HG02852 (cell line): ENCODE measurements around the gene FOXL3.
"Not testable (repeated sequence)": the region's sequence is repeated elsewhere in the genome, so short reads cannot be mapped to it uniquely, and the experiment has no call there.

Source experiments
- ATAC-seq: cut with Tn5 transposase; IDR thresholded peaks from one replicate; pipeline ENCODE4 v1.9.1; 2021; ENCODE audit warnings: mild to moderate bottlenecking, moderate library complexity; ENCODE audit not compliant: unreplicated experiment

The FOXL3 gene

DNA sequence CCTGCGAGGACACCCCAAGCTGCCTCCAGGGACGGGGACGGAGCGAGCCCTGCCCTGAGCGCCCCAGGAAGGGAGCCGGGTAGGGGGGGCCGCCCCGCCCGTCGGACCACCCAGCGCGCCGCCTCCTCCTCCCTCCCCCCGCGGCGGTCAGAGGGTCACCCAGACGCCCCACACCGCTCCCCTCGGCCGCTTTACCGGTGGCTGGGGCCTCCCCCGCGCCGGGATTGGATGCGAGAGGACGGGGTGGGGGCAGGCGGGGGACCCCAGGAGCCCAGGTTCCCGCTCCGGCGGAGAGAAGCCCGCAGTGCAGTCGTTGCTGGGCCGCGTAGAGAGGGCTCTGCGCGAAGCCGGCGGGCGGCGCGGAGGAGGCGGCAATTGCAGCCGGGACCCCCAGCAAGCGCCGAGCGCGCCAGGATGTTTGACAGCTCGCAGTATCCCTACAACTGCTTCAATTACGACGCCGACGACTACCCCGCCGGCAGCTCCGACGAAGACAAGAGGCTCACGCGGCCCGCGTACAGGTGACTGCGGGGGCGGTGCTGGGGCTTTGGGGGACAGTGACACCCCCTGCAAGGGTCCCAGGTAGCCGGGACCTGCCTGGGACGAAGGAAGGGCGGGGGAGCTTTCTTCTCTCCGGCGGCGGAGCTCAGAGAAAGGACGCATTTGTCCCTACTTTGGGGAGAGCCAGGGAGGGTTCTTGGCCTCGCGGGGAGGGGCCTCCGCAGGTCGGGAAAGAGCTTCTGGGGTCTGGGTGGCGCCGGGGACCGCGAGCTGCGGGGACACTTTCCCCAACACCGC is at the start of gene FOXL3:
Gene FOXL3, plus strand, starts transcription at position 415 of the 798 bp plus-strand sequence. Its CDS starts 0 bp downstream, at position 415.
- no peak for ATAC-seq

DNA sequence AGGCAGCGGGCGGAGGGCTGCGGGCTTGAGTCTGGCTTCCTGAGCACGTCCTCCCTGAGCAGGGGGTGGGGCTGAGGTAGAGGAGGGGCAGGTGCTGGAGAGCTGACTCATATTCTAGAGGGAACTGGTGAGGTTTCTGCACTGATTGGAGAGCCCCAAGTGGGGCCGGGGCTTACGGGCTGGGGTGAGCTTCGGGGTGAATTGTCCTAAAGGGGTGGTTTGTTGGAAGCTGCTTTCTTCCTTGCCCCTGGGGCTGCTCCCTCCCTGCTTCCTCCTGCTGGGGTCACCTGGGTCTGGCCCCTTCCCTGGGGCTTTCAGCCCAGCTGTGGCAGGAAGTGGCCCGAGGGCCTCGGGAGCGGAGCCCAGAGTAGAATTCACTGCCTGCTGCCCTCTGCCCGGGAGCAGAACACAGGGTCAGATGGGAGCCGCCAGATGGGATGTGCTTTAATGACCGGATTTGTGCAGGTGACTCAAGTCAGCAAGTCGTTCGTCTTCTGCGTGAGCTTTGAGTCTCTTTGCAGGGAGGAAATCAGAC is 49.0 kb upstream of the FOXL3 start:
- no peak for ATAC-seq

DNA sequence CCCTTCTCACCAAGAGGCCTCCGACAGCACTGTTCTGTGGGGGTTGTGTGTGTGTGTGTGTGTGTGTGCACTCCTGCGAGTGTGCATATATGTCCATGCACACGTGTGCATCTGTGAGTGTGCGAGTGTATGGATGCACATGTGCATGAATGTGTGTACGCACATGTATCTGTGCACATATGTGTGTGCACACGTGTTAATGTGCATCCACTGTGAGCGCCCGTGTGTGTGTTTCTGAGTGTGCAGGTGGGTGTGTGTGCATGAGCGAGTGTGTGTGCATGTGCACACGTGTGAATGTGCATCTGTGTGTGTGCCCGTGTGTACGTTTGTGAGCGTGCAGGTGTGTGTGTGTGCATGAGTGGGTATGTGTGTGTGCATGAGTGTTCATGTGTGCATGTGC is 48.5 kb upstream of the FOXL3 start:
- no peak for ATAC-seq

DNA sequence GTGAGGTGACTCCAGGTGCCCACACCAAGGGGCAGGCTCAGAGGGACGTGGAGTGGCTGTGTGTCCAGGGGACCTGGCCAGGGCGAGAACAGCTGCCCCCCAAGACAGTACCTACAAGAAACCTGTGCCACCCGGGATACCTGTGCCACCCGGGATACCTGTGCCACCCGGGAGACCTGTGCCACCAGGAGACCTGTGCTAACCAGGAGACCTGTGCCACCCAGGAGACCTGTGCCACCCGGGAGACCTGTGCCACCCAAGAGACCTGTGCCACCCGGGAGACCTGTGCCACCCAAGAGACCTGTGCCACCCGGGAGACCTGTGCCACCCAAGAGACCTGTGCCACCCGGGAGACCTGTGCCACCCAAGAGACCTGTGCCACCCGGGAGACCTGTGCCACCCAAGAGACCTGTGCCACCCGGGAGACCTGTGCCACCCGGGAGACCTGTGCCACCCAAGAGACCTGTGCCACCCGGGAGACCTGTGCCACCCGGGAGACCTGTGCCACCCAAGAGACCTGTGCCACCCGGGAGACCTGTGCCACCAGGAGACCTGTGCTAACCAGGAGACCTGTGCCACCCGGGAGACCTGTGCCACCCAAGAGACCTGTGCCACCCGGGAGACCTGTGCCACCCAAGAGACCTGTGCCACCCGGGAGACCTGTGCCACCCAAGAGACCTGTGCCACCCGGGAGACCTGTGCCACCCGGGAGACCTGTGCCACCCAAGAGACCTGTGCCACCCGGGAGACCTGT is 47.0 kb upstream of the FOXL3 start:
- not testable (repeated sequence) for ATAC-seq

DNA sequence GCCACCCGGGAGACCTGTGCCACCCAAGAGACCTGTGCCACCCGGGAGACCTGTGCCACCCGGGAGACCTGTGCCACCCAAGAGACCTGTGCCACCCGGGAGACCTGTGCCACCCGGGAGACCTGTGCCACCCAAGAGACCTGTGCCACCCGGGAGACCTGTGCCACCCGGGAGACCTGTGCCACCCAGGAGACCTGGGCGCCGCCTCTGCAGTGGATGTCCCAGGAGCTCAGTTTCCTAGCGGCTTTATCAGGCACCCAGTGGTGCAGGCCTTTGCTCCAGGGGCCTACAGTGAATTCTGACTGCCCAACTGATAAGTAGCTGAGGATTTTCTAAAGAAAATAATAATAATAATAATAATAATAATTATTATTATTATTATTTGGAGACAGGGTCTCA is 46.4 kb upstream of the FOXL3 start:
- not testable (repeated sequence) for ATAC-seq

DNA sequence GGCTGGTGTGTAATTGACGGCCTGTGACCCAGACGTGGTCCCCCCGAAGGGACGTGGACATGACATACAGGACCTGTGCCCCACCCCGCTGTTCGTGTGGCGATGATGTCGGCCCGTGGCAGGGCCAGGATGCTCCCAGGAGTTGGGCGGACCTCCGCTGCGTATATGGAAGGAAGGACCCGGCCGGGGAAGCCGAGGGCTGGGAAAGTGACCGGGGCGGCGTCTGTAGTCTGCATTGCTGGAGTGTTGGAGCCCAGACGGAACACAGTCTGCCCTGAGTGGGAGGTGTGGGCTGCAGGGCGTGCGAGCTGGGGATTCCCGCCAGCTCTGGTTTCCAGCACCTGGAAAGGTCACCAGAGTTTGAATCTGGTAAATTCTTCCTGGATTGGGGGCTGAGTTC is 45.0 kb upstream of the FOXL3 start:
- no peak for ATAC-seq

DNA sequence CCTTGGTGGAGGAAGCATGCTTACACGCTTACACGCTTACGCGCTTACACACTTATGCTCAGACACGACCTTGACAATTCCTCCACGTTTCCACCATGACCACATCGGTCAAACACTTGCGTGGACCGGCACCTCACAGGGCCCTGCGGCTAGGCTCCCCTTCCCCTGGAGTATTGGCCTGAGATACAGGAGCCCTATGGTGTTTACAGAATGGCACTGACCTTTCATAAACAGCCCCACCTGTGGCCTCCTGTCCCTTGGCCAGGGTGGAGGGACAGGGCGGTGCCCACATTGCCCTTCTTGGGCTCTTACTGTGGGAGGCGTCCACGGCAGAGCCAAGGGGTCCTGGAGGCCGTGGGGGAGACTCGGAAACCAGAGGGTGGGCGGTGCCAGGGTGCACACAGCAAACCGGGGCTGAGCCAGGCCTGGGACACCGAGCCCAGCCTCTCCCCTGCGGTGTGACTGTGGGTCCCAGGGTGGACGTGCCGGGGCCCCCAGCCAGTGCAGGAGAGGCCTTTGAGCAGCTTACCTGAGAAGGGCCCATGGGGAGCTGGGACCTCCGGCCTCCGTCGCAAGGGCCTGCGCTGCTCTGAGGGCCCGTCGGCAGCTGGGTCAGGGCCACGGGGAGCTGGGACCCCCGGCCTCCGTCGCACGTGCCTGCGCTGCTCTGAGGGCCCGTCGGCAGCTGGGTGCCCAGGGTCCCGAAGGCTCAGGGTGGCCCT is 44.2 kb upstream of the FOXL3 start:
- no peak for ATAC-seq

DNA sequence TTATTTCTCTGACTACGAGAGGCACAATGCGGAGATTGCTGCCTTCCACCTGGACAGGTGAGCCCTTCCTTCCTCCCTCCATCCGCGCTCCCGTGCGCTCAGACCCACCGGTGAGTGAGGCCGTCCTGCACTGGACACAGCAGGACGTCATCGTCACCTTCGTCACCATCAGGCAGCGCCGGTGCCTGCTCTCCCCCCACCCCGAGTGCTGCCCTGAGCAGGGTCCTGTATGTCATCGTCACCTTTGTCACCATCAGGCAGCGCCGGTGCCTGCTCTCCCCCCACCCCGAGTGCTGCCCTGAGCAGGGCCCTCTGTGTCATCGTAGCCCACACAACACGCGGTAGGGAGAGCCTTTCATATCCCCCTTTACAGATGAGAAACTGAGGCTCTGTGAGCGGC is 43.5 kb upstream of the FOXL3 start:
- no peak for ATAC-seq

DNA sequence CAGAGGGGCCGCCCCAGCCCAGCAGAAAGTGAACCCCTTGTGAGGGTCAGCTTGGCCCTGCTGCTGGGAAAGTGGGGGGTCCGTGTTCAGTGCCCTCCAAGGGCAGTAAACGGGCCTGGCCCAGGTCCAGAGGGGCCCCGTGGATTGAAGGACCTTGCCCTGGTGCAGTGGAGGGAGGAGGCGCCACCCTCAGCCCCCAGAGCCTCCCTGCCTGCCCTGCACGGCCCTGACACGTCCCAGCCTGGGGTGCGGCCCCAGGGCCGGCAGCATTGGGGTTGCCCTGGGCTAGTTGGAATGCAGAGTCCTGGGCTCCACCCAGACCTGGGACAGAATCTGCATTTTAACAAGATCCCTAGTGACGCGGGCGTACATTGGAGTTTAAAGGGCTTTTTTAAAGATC is 42.8 kb upstream of the FOXL3 start:
- ATAC-seq = no peak

DNA sequence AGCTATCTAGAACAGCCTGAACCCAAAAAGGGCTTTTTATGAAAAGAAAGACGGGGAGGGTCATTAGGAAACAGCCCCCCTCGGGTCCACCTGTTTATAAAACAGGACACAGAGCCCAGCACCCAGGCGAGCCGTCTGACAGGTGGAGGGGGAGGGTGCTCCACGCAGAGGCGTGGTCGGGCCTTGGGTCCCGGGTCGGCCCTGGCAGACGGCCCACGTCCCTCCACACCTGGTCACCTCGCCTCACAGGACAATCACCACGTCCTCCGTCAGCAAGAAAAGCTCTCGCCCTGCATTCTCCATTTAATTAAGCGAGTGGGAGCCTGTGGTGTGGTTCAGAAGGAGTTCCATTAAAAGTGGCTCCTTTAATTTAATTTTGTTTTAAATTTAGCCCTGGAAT is 42.3 kb upstream of the FOXL3 start:
- ATAC-seq = no peak

DNA sequence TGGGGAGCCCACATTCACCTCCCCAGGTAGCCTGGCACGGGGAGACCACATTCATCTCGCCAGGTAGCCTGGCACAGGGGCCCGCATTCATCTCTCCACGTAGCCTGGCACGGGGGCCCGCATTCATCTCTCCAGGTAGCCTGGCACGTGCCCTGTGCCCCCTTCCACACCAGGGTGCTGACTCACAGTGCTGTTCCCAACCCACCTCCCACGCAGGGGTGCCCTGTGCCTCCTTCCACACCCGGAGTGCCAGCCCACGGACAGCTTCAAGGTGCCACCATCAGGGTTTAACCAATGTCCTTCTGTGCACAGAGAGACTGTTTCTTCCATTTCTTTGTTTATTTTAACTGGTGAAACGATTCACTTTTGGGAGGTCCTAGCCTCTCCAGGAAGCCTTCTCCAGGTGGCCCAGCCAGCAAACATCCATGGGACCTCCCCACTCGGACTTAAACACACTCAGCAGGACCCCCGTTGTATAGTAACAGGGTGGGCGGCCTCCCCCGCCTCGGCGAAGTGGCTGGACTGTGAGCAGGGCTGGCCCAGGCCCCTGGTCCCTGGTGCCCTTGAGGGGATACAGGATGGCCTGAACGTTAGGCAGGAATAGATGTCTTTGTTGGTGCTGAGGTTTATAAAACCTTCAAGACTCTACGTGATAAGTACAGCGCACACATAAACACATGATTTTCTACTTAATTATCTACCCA is 41.1 kb upstream of the FOXL3 start:
- ATAC-seq = no peak

DNA sequence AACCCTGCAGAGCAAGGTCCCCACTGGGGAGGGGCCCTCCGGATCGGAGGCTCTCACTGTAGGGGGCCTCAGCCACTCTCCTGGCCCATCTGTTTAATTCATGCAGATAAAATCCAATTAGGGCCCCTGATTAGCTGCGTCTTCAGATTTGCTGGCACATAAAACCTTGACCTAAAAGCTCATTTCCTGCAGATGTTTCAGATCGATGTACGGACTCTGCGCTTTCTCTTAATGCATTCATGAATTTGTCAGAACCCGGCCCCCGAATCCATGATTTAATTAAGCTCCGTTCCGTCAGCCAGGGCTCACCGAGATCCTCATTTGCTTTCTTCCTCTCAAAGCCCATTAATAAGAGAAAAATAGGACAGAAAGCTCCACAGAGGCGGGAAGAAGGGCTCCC is 40.0 kb upstream of the FOXL3 start:
- ATAC-seq = no peak

DNA sequence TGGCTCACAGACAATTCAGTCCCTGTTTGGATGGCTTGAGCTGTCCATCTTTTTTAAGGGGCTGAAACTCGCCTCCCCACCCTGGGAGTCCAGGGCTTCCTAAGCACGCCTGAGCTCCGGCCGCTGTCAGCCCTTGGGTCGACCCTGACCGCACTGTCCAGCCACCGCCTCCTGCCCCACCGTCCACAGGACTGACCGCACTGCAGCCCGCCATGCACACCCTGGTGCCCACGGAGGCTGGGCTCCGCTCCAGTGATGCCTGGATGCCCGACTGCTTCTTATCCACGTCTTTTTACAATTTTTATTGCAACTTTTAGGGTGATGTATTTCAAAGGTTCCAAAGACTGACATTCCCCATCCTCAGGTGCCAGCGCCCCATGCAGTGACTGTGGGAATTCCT is 39.4 kb upstream of the FOXL3 start:
- ATAC-seq = no peak

DNA sequence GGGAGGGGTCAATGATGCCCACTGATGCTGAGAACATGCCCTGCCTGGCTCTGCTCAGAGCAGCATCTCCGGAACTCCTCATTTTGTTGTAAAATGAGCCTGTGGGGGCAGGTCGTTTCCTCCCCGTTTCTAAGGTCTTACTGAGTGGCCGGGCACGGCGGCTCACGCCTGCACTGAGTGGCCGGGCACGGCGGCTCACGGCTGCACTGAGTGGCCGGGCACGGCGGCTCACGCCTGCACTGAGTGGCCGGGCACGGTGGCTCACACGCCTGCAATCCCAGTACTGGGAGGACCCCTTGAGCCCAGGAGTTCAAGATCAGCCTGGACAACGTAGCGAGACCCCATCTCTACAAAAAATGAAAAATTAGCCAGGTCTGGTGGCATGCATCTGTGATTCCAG is 39.0 kb upstream of the FOXL3 start:
- ATAC-seq = no peak

DNA sequence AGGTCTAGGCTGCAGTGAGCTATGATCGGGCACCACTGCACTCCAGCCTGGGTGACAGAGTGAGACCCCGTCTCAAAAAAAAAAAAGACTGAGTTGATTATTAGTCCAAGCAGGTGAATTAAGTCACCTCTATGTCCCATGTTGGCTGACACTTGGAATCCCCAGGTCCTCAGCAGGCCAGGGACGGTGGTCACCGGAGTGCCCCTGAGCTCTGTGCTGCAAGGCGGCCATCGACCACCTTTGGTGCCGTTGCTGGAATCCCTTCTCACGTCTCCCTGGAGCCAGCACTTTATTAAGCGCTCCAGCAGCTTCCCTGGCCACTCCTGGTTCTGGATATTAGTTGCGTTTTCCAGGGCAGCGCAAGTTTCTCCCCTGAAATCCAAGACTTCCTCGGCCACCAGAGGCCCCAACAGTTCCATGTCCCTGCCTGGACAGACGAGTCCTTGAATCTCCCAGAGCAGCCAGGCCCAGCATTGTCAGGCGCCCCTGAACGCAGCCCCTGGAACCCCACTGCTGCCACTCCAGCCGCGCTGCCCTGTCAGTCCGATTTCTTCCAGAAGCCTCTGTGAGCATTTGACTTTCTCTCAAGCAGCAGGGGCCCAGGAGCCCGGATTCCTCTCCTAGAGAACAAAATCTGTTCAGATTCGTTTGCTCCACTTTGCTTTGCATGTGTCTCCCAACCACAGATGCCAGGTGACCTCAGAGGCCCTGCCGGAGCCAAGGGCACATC is 38.4 kb upstream of the FOXL3 start:
- no peak for ATAC-seq

DNA sequence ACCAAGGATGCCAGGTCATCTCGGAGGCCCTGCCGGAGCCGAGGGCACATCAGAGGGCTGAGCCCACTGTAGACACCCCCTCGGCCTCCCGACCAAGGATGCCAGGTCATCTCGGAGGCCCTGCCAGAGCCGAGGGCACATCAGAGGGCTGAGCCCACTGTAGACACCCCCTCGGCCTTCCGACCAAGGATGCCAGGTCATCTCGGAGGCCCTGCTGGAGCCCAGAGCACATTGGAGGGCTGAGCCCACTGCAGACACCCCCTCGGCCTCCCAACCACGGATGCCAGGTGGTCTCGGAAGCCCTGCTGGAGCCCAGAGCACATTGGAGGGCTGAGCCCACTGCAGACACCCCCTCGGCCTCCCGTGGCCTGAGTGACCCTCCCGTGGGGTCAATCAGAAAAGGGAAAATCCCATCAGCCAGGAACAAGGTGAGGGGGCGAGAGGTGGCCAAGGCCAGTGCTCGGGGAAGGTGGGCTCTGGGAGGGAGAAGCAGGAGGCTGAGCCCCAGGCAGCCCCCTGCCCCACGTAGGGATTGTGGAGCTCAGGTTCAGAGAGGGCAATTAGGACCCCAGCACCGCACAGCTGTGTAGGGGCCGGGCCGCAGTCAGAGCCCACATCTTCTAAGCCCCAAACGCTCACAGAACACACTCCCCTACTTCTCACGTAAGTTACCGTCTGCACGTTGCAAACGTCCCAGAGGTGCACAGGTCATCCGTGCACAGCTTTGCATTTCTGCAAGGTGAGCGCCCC is 37.6 kb upstream of the FOXL3 start:
- no peak for ATAC-seq

DNA sequence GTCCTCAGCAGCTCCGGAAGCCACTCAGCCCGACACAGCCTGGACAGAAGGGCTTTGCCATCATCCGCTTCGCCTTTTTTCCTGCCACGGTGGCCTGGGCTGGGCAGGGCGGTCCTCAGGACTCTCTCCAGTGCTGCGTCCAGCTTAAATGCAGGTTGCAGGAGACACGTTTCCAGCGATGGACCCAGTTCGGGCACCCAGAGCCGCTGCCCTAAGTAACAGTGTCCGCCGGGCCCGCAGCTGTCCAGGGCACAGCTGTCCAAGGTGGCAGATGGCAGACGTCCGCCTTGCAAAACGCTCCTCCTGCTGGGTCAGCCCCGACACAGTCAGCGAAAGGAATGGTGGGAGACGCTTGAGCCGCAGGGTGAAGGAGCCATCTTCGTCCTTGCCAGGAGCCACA is 37.0 kb upstream of the FOXL3 start:
- ATAC-seq = no peak

DNA sequence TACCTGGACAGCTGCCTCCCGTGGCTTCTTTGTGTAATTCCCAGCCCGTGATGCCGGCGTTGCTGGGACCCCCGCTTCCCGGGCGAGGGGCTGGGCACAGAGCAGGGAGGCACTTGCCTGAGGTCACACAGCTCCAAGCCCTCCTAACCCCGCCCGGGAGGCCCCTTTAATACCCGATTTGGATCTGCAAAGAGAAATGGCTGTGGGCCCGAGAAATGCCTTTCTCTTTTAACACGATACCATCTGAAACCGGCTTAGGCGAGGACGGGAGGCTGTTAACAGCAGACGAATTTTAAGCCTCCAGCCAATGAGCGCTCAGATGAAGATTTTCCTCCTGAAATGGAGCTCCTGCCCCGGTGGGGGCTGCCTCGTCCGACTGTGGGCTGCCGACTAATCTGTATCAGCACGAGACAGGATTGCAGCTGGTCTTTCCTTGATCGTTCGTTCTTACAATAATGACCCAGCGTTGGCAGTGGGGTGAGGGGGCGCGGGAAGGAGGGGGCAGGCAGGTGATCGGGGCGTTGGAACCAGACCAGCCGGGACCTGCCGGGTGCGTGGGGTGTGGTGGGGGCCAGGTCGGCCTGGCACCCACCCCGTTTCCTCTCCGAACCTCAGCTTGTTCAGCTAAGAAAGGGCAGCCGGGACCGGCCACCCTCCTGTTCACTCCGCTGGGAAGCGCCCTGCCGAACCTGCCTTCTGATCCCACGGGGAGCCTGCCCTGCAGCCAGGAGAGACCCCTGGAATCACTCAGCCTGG is 36.2 kb upstream of the FOXL3 start:
- ATAC-seq = no peak
